NK-92 (cell line): ENCODE data around the gene PRDM1.

Source experiments
- DNase-seq: peaks from one replicate; lab custom pipeline; 2025; ENCODE audit not compliant: unreplicated experiment; lab: John Stamatoyannopoulos, UW

The PRDM1 gene

DNA sequence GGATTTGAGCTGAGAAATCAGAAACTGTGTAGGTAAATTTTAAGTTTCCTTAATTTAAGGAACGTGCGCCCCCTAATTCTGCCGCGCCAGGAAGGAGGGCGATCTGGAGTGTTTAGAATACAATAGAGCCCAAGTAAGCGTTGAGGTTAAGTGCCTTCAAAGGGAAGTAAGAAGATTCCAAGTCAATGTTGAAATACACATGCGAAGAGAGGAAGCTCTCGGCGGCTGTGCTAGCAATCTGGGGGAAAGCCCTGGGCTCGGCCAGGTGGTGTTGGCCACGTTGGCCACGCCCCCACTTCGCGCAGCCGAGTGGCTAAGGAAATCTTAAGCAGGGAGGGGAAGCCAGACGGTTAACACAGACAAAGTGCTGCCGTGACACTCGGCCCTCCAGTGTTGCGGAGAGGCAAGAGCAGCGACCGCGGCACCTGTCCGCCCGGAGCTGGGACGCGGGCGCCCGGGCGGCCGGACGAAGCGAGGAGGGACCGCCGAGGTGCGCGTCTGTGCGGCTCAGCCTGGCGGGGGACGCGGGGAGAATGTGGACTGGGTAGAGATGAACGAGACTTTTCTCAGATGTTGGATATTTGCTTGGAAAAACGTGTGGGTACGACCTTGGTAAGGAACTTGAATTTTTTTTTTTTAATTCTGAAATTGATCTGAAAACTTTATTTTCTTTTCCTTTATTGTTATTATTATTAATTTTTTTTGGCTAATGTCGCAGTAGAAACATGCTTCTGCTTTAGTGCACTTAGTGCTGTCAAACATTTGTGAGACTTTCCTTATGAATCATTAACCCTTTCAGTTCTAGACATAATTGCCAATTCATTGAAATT is at the start of gene PRDM1:
TSS of gene PRDM1 (plus strand) at position 353 of the 830 bp plus-strand sequence. CDS start at position 571, 218 bp downstream.
- no peak for DNase-seq

DNA sequence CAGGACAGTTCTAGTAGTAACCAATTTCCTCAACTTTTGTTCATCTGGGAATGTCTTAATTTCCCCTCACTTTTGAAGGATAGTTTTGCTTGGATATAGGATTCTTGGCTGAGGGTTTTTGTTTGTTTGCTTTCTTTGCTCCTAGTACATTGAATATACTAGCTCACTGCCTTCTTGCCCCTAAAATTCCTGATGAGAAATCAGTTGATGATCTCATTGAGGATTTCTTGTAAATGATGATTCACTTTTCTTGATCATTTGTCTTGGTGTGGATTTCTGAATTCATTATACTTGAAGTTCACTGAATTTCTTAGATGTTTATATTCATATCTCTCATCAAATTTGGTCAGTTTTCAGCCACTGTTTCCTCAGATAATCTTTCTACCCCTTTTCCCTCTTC is 49.1 kb upstream of the PRDM1 start:
- no peak for DNase-seq

GRCh38 chr6:106039897-106040592 is 46.1 kb upstream of the PRDM1 start:
- no peak for DNase-seq

GRCh38 chr6:106044151-106044550 is 42.0 kb upstream of the PRDM1 start:
- no peak for DNase-seq

- no peak for DNase-seq
Observed at GRCh38 chr6:106045077-106045476, 41.1 kb upstream of the PRDM1 start.

- DNase-seq, result no peak
Observed at GRCh38 chr6:106046116-106046853, 39.9 kb upstream of the PRDM1 start.

GRCh38 chr6:106046854-106047200 is 39.3 kb upstream of the PRDM1 start:
- no peak for DNase-seq

- DNase-seq, result no peak
Observed at GRCh38 chr6:106048336-106048735, 37.8 kb upstream of the PRDM1 start.

DNA sequence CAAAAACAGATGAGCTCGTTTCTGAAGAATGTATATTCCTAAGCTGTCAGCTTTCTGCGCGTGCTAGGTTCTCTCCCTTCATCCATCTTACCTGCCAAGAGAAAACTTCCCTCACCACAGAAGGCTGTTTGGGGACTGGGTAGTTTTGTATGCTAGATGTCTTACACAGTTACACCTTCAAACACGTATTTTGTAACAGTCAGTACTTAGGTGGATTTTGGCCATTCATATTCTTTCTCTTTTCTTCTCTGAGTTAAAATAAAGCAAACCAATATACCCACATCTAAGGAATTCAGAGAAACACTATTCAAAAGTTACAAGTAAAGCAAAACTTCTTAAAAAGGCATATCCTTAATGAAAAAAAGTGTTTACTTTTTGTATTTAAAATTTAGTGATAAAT is 35.6 kb upstream of the PRDM1 start:
- no peak for DNase-seq

- no peak for DNase-seq
Observed at GRCh38 chr6:106051226-106051625, 34.9 kb upstream of the PRDM1 start.

DNA sequence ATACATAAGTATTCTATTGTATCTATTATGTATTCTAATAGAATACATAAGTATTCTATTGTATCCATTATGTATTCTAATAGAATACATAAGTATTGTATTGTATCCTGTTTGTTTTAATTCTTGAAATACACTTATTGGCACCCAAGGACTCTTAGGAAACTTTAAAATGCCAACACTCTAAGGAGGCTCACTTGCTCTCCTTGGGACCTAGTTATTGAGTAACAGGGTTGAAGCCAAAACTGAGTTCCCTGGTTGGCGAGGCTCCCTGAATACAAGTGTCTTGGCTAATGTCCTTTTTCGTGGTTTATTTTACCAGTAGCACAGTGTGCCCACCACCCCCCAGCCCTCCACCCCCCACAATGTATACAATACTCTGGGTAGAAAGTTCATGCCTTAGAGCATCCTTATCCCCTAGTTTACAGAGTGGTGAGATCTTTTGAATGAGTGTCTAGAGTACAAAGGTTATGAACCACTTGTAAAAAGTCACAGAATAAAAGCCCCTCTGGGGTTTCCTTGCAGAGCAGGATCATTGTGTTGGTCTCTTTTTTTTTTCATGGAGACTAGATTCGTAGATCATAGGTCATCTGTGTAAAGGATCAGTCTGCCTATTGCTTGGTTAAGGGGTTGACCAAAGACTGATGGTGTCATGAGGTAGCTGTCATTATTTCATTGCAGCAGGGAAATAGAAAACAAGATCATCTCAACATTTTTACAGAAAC is 32.5 kb upstream of the PRDM1 start:
- DNase-seq, result no peak

GRCh38 chr6:106055489-106055888 is 30.6 kb upstream of the PRDM1 start:
- no peak for DNase-seq

GRCh38 chr6:106056060-106056745 is 29.9 kb upstream of the PRDM1 start:
- no peak for DNase-seq

- no peak for DNase-seq
Observed at GRCh38 chr6:106056746-106057390, 29.3 kb upstream of the PRDM1 start.

DNA sequence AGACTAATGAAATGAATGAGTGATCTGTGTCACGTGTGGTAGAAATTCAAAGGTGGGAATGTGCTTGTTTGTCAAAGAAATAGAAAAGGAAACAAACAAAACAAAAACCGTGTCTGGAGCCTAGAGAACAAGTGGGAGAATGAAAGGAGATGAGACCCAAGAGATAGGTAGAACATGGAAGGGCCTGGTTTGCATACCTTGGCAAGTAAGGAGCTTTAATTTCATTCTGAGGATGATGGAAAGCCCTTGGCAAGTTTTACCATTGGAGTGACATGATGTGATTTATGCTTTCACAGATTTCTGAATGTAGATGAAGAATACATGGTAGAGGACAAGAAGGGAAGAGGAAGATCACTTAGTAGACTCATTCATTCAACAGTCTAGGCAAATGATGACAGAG is 26.8 kb upstream of the PRDM1 start:
- DNase-seq, result no peak

GRCh38 chr6:106060167-106060566 is 26.0 kb upstream of the PRDM1 start:
- no peak for DNase-seq

GRCh38 chr6:106063448-106063850 is 22.7 kb upstream of the PRDM1 start:
- no peak for DNase-seq

DNA sequence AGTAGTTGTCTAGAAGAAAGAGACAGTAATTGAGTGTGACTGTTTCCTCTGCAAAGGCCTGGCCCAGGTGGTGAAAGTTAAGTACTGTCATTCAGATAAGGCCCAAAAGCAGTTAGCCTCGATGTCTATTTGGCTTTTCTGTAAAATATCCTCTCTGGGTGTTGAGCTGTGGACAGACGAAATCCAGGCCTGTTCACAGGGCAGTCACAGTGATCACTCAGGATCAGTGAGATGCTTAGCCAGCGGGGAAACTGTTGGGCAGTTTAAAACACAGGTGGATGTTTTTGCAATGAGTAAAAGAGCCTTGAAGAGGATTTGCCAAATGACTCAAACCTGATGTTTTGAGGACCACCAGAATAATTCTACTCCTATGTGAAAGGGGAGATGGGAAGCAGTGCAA is 22.0 kb upstream of the PRDM1 start:
- no peak for DNase-seq

DNA sequence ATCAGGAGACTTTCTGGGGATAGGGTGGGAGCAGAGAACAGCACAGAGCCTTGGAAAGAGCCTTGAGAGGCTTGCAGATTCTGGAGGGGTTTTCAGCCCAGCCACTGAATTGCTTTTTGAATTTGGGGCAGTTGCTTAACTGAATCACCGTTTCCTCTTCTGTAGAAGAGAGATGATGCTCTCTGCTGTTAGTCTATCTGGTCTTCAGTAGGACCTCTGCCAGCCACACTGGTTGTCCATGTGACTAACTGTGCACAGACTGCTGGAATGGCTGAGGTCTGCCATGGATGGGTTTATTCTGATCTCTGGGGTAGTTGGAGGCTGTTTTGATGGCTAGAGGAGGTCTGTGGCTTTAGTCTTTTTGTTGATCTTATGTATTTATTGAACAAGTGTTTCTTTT is 21.4 kb upstream of the PRDM1 start:
- no peak for DNase-seq

- no peak for DNase-seq
Observed at GRCh38 chr6:106066989-106067388, 19.1 kb upstream of the PRDM1 start.
